HG02885 (cell line): ENCODE data around the gene DNAJB1.
"Not testable (repeated sequence)": the region's sequence is repeated elsewhere in the genome, so short reads cannot be mapped to it uniquely, and the experiment has no call there.

ENCODE experiments used
- ATAC-seq: cut with Tn5 transposase; IDR thresholded peaks from one replicate; pipeline ENCODE4 v1.9.1; 2021; ENCODE audit warnings: mild to moderate bottlenecking; ENCODE audit not compliant: unreplicated experiment, poor library complexity

DNAJB1 gene

DNA sequence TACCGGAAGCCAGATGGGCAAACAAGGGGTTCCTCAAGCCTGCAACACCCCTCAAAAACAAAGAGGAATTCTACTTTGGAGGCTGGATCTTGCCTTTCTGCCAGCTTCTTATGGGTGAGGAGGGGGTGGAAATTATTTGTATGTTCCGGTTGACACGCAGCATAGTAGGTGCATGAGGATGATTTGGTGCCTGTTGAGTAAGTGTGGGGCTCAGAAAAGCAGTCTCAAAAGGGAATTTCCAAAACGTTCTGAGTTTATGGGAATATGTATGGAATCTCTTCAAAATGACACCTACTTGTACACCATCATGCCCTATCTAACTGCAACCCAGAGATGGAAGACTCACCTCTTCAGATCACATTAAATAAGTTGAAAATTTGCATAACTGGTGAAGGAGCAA, 8.2 kb upstream of the DNAJB1 start:
- no peak for ATAC-seq

DNA sequence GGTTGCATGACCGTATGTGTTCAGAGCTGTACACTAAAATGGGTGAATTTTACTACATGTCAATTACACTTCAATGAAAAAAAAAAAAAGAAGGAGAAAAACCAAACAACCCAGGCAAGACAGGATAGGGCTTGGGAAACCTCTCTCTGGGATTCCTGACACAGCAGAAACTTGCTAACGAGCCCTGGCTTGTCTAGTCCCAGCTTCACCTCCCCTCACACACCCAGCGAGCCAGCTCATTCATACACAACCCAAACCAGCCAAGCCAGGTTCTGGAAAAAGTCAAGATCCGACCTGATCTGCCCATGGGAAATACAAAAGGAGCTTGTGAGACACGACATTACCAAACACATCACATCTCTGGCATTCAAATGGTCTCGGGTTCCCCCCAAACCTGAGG, 7.5 kb upstream of the DNAJB1 start:
- no peak for ATAC-seq

DNA sequence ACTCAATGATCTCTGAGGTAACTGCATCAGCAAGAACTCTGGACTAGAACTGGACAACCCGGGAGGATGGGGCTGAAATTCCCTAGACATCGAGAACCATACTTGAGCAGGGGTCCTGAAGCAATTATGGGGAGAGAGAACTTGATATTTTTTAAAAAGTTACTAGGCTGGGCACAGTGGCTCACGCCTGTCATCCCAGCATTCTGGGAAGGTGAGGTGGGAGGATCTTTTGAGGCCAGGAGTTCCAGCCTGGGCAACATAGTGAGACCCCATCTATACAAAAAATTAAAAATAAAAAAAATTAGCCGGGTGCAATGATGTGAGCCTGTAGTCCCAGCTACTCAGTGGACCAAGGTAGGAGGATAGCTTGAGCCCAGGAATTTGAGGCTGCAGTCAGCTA, 2.3 kb upstream of the DNAJB1 start:
- ATAC-seq, result no peak

DNA sequence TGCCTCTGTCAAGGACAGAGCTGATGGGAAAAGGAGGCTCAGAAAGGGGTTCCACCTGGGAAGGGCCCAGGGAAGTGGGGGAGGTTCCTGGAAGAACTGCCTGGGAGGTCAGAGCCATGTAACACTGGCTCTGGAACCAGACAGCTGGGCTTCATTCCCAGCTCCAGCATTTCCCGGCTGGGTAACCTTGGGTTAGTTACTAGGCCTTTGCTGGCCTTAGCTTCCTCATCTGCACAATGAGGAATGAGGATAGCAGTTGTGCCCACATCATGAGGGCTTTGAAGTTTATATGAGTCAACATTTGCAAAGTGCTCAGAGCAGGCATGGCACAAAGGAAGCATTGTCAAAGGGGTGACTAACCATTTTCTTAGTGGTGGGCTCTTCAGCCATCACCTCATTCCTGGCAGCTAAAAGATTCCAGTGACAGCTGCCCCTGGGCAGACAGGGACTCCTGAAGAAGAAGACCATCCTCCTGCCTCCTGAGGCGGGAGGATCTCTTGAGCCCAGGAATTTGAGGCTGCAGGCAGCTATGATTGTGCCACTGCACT, 1.7 kb upstream of the DNAJB1 start:
- ATAC-seq, result no peak

DNA sequence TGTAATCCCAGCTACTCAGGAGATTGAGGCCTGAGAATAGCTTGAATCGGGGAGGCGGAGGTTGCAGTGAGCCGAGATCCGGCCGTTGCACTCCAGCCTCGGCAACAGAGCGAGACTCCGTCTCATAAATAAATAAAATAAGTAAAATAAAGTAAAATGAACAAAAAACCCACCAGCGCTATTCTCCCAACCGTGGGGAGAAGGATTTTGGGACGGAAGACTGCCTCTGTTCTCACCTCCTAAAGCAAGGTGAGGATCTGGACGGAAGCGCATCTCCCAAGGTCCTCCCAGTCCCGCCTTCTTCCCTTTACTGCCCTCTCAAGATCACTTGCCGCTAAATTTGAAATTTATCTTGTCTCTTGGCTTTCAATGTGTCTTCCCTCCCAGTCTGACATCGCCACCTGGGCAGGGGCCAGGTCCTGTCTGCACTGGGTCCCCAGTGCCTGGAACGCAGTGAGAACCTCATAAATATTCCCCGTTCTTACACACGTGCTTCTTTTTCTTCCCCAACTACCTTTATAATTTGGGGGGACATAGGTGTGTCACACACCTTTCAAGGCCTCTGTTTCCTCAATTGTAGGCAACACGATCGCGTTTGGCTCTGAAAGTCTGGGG, 1.2 kb upstream of the DNAJB1 start:
- no peak for ATAC-seq

DNA sequence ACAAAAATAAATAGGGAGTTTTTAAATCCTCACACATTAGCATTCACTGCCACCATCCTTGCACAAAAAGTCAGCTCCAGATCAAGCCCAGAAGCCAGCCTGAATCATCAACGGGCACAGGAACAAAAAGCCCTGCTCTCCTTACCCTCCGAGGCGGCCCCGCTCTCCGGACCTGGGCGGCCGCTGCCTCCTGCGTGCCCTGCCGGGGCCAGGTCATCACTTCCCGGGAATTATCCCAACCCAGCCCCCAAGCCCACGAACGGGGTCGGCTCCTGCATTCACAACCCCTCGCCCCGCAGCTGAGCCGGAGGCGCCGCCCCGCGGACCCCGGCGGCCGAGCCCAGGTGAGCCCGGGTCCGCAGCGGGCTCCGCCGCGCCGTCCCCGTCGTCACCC, 754 bp downstream of the DNAJB1 start:
- ATAC-seq, result no peak

DNA sequence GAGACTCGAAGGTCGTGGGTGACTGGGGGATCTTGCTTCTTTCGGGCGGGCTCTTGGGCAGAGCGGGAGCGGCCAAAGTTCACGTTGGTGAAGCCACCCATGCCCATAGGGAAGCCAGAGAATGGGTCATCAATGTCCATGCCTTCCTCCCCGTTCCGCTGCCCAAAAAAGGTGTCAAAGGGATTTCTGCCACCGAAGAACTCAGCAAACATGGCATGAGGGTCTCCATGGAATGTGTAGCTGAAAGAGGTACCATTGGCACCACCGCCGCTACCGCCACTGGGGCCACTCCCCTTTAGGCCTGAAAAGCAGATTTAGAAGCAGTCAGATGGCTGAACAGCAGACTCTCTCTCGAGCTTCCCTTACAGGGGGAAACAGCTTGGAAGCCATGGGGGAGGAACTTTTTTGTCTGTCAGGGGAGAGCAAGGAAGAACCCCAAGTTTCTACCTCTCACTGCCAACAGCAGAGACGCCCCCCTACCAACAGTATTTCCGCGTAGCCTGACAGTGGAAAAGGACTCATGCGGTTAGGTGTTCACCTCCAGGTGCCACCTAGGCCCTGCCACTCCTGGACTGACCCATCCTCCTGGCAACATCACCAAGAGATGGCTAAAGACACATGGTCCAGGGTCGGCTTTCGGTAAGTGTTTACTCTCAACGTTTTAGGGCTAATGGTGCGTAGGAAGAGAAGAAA, 1.3 kb downstream of the DNAJB1 start:
- no peak for ATAC-seq

DNA sequence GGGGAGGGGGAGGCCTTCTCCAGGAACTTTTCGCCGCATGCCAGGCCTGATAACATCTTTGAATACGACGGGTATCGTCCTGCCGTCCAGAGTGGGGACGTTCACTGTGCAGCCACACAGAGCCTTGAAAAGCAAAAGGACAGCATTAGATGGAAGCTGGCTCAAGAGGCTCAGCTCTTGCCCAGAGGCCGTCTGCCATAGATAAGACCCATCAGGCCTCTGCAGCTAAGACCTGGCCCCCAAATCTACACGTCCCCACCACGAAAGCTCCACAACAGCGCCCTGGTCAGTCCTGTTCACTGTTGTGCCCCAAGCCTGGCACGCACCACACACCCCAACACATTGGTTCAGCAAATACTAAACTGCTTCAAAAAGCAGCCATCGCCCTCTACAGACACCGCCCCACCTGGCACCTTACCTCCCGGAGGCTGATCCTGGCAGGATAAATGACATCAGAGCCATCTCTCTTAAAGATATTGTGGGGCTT, 2.1 kb downstream of the DNAJB1 start:
- no peak for ATAC-seq

DNA sequence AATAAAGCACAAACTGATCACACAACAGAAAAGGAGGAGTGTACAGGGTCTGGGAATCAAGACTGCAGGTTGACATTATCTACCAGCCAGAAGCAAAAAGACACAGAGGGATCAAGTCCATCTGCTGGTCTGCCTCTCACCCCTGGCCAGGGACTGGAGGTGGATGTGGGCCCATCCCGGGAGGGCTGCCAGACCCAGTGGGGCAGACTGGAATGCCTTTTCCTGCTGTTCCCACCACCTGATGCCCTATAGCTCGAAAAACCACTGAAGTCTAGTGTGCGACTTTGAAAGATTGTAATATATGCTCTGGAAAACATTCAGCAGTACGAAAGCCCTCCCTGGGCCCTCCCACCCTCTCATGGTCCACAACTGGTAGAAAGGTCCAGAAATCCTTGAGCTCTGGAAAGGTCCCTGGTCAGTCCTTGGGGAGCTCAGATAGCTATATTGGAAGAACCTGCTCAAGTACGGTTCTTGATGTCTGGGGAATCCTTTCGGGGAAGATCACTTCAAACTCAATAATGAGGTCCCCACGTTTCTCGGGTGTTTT, 2.6 kb downstream of the DNAJB1 start:
- ATAC-seq, result no peak

DNA sequence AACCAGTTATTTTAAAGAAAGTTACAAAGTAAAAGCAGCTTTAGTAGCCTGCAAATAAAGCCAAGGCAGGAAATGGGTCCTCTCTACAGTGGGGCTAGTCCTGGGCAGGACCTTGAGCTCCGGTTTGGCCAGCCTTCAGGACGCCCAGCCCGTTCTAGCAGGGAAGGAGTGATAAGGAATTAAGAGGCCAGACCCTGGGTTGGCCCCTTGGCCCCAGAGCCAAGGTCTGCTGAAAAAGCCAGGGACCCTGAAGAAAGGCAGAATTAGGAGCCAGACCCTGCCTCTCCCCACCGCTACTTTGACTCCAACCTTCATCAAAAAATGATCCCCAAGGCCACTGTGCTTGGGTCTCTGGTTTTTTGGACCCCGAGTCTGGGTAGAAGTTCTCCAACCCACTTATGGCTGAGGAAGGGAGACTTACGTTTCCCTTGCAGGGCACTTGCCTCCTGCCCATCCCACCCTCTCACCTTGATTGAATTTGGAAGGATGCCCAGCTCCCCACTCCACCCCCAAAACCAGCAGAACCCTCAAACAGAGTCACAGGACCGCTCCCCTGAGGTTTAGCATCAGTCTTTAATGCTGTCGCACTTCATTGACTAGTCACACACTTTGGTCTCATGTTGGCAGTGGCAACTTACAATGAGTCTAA, 3.9 kb downstream of the DNAJB1 start:
- ATAC-seq, result no peak

DNA sequence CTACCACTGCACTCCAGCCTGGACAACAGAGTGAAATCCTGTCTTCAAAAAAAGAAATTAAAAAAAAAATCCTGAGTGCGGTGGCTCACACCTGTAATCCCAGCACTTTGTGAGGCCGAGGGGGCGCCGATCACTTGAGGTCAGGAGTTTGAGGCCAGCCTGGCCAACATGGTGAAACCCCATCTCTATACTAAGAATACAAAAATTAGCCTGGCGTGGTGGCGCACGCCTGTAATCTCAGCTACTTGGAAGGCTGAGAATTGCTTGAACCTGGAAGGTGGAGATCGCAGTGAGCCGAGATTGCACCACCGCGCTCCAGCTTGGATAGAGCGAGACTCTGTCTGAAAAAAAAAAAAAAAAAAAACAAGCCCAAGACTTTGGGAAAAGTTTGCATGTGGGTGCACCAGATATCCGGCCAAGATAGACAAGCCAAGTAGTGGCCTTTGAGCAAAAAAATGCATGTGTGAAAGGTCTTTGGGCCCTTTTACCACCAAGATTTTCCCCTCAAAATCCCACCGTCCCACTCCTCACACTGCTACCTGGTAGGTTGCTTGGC, 5.7 kb downstream of the DNAJB1 start:
- ATAC-seq, result no peak

DNA sequence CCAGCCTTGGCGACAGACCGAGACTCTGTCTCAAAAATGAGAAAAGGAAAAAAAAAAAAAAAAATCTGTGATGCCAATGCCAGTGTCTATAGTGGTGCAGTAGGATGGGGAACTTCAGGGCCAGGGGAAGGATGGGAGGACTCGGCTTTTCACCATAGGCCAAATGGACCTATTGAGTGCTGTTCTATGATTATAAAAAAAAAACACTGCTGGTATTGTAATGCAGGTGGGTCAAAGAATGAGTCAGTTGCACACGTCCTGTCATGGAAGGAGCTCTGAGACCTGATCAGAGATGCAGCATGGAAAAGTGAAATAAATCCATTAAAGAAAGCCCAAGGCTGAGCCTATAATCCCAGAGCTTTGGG, 7.0 kb downstream of the DNAJB1 start:
- ATAC-seq, result no peak

DNA sequence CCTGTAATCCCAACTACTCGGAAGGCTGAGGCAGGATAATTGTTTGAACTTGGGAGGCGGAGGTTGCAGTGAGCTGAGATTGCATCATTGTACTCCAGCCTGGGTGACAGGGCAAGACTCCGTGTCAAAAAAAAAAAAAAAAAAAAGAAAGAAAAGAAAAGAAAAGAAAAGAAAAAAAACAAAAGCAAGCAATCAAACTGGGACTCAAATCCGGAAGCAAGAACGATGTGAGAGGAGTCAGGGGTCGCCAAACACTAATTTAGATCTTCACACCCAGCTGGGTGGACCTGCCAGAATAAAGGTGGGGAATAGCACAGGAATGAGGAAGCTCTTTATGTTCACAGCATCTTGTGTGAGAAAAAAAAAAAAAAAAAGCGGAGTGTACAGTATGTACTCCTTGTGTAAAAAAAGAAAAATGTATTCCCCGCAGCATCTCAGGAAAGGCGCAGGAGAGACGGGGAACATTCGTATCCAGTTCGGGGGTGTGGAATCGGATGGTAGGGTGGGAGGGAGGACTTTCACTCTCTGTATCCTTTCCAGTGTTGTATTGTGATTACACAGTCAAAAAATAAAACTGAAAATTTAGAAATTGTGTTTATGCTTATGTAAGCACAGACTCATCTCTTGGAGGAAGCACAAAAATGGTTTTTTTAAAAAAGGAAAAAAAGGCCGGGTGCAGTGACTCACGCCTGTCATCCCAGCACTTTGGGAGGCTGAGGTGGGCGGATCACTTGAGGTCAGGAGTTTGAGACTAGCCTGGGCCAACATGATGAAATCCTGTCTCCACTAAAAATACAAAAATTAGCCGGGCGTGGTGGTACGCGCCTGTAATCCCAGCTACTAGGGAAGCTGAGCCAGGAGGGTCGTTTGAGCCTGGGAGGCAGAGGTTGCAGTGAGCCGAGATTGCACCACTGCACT, 7.6 kb downstream of the DNAJB1 start:
- no peak for ATAC-seq

DNA sequence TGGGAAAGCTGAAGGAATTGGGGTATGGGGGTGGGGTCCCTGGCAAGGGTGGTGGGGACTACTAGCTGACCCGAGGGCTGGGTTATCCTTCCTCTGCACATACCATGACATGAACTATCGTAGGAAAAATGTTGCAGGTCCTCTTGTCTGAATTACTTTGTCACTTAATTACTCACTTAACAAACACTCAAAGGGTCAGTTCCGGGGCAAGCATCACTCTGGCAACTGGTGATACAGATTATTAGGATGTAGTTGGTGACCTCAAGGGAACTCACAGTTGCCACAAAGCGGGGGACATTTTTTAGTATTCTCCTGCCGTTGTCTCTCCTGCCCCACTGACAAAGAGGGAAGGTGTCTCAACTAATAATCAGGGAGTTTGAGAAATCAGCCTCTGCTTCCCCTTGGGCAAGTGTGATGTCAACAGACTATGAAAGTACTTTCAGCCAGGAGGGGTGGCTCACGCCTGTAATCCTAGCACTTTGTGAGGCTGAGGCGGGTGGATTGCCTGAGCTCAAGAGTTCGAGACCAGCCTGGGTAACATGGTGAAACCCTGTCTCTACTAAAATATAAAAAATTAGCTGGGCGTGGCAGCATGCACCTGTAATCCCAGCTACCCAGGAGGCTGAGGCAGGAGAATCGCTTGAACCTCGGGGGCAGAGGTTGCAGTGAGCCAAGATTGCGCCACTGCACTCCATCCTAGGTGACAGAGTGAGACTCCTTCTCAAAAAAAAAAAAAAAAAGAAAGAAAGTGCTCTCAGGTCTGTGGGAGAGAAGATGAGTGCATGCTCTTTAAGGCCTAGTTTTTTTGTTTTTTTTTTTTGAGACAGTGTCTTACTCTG, 10.3 kb downstream of the DNAJB1 start:
- no peak for ATAC-seq

DNA sequence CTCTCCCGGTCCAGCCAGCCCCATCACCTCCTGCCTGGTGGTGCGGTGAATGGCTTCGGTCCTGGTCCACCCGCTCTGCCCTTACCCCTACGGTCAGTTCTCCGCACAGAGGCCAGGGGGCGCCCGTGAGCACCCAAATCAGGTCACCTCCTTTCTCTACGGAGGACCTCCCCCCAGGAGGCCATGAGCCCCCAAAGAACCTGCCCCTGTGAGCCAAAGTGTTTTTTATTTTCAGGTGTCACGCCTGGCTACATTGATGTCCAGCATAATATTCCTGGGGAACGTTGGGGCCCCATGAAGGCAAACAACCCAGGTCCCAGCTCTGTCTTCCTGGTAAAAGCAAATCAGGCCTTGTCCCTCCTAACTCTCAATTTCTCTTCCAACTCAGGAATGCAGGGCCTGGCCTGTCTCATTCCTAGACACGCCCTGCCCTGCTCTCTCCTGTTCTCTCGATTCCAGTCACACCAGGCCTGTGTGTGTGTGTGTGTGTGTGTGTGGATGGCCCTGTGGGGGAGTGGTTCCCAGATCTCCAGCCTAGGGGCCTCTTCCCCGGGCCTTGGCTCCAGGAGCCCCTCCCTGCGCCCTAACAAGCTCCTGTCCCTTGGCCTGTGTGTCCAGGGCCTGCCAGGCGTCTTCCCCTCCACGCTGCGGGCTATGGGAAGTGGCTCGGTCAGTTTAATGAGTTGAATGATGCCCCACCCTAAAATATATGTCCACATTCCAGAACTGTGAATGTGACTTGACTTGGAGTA, 12.5 kb downstream of the DNAJB1 start:
- no peak for ATAC-seq

DNA sequence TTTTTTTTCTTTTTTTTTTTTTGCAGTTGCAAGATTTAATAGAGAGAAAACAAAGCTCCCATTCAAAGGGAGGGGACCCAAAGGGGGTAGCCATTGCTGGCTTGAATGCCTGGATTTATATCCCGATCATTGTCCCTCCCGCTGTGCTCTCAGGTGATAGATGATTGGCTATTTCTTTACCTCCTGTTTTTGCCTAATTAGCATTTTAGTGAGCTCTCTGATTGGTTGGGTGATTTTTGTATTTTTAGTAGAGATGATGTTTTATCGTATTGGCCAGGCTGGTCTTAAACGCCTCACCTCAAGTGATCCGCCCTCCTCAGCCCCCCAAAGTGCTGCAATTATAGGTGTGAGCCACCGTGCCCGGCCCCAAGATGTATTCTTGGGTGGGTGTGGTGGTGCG, 13.6 kb downstream of the DNAJB1 start:
- not testable (repeated sequence) for ATAC-seq

DNA sequence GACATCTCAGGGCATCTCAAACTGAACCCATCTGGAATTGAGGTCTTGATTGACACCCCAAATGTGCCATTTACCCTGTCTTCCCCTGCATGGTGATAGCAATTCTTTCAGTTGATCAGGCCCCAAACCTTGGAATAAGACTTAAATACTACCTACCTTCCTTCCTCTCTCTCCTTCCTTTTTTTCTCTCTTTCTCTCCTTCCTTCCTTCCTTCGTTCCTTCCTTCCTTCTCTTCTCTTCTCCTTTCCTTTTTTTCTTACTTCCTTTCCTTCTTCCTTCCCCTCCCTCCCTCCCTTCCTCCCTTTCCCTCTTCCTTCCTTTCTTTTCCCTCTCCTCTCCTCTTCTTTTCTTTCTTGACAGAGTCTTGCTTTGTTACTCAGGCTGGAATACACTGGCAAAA, 14.9 kb downstream of the DNAJB1 start:
- no peak for ATAC-seq

DNA sequence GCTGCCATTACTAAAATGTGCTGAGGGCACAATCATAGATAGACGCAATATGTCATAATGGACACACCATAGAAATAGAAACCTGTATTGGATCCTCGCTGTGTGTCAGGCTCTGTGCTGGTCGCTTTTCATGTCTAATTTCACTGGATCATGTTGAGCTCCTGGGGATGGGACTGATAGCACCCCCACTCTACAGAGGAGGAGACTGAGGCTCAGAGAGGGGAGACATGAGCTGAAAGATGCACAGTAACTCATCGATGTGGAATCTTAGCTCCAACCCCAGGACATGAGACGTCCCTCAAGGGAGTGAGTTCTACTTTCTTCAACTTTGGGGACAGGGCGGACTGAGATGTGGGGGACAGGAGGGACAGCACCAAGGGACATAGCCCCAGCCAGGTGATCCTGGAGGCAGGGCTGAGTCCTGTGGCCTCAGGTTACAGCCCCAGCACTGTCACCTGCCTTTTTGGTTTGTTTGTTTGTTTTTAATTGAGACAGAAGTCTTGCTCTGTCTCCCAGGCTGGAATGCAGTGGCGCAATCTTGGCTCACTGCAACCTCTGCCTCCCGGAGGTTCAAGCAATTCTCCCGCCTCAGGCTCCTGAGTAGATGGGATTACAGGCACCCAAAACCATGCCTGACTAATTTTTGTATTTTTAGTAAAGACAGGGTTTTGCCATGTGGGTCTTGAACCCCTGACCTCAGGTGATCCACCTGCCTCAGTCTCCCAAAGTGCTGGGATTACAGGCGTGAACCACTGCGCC, 15.7 kb downstream of the DNAJB1 start:
- no peak for ATAC-seq
